ENCODE results near the gene RYR1. TPM values are rescaled to one million over a fixed set of nuclear protein-coding genes. Genes with fewer than 3 reads are reported as not detected.

The RYR1 gene
- total RNA-seq, 1 experiment from 2014 or later = not detected

DNA sequence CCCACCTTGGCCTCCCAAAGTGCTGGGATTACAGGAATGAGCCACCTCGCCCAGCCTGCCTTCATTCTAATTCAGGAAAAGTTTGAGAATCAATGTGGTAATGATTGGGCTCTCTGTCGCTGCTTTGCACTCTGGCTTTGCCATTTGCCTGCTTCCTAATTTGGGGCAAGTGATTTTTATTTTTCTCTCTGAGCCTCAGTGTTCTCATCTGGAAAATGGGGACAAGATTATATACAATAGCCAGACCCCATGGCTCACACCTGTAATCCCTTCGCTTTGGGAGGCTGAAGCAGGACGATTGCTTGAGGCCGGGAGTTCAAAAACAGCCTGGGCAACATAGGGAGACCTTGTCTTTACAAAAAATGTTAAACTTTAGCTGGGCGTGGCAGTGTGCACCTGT is 3.8 kb downstream of the RYR1 start:
- ATAC-seq = no peak
- CTCF ChIA-PET = no interaction called here
- POLR2A ChIA-PET (ENCODE audit: unreplicated experiment) = no interaction called here

DNA sequence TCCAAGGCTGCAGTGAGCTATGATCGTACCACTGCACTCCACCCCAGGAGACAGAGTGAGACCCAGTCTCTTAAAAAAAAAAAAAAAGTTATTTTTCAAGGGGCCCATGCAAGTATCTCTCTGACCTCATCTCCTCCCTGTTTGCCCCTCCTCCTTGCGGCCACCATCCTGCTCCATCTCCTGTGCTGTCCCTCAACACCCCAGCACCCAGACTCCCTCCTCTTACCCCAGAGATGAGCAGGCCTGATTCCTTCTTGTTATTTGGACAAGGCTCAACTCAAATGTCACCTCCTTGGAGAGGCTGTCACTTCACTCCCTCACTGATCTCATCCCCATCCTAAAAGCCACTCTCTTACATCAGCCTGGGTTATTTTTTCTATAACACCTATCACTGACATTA is 4.4 kb downstream of the RYR1 start:
- DNase-seq (no peak), ATAC-seq (no peak)
- Histone ChIP-seq H3F3A (ENCODE audit: low read length, unreplicated experiment) (no peaks in the 10 kb centered on the region), H3K27me3 (ENCODE audit: low read length) (no peaks in the 10 kb centered on the region), H3K27ac (ENCODE audit: low read length) (no peak overlapping the region), H3K9me2 (replicated peaks; ENCODE audit: low read length) (no peaks in the 10 kb centered on the region), H2AFZ (ENCODE audit: low read length) (no peak overlapping the region), H3K36me3 (ENCODE audit: low read depth, low read length) (no peaks in the 10 kb centered on the region), H3K79me2 (ENCODE audit: low read length) (no peaks in the 10 kb centered on the region), H3K4me1 (ENCODE audit: insufficient read depth, low read length) (no peaks in the 10 kb centered on the region), H3K9ac (ENCODE audit: low read length) (no peak overlapping the region), H3K4me2 (ENCODE audit: low read length) (no peak overlapping the region), H4K20me1 (ENCODE audit: low read length) (no peaks in the 10 kb centered on the region), H3K9me3 (ENCODE audit: low read length) (no peaks in the 10 kb centered on the region), H3K4me3 (ENCODE audit: low read length) (no peak overlapping the region)
- intact Hi-C loops (cut with micrococcal nuclease) = no loop called here
- TF ChIP-seq EZH2 (IDR thresholded peaks at IDR 0.05; ENCODE audit: low read length, unreplicated experiment) = no peak
- no TSS peak for BruUV-seq (replicated peaks)
- ChIA-PET POLR2A (ENCODE audit: unreplicated experiment) (no interaction called here), CTCF (no interaction called here)

More for the DNA sequence above, 3.8 kb downstream of the RYR1 start:
- H3K9ac ChIP-seq (ENCODE audit: low read length) = no peak overlapping the region
- H3K9me3 ChIP-seq (ENCODE audit: low read length) = no peaks in the 10 kb centered on the region
- intact Hi-C loops (cut with micrococcal nuclease) = no loop called here
- H3K79me2 ChIP-seq (ENCODE audit: low read length) = no peaks in the 10 kb centered on the region
- TF ChIP-seq, protein P1, sequence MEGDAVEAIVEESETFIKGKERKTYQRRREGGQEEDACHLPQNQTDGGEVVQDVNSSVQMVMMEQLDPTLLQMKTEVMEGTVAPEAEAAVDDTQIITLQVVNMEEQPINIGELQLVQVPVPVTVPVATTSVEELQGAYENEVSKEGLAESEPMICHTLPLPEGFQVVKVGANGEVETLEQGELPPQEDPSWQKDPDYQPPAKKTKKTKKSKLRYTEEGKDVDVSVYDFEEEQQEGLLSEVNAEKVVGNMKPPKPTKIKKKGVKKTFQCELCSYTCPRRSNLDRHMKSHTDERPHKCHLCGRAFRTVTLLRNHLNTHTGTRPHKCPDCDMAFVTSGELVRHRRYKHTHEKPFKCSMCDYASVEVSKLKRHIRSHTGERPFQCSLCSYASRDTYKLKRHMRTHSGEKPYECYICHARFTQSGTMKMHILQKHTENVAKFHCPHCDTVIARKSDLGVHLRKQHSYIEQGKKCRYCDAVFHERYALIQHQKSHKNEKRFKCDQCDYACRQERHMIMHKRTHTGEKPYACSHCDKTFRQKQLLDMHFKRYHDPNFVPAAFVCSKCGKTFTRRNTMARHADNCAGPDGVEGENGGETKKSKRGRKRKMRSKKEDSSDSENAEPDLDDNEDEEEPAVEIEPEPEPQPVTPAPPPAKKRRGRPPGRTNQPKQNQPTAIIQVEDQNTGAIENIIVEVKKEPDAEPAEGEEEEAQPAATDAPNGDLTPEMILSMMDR (conservative IDR thresholded peaks at IDR 0.05; ENCODE audit: low read depth, low read length) = no peak
- TF ChIP-seq EZH2phosphoT487 (IDR thresholded peaks at IDR 0.05; ENCODE audit: borderline replicate concordance, low read length) = no peak
- no peak for TF ChIP-seq EZH2 (IDR thresholded peaks at IDR 0.05; ENCODE audit: low read length, unreplicated experiment)
- no peak overlapping the region for H3K4me2 ChIP-seq (ENCODE audit: low read length)
- no peaks in the 10 kb centered on the region for H3F3A ChIP-seq (ENCODE audit: low read length, unreplicated experiment)
- no peak overlapping the region for H3K27ac ChIP-seq (ENCODE audit: low read length)
- H3K4me1 ChIP-seq (ENCODE audit: insufficient read depth, low read length) = no peaks in the 10 kb centered on the region
- no peaks in the 10 kb centered on the region for H3K36me3 ChIP-seq (ENCODE audit: low read depth, low read length)
- no peak overlapping the region for H3K4me3 ChIP-seq (ENCODE audit: low read length)
- no TSS peak for BruUV-seq (replicated peaks)
- no peaks in the 10 kb centered on the region for H3K9me2 ChIP-seq (replicated peaks; ENCODE audit: low read length)
- no peaks in the 10 kb centered on the region for H4K20me1 ChIP-seq (ENCODE audit: low read length)
- no peak for DNase-seq
- no peak overlapping the region for H2AFZ ChIP-seq (ENCODE audit: low read length)
- H3K27me3 ChIP-seq (ENCODE audit: low read length) = no peaks in the 10 kb centered on the region

DNA sequence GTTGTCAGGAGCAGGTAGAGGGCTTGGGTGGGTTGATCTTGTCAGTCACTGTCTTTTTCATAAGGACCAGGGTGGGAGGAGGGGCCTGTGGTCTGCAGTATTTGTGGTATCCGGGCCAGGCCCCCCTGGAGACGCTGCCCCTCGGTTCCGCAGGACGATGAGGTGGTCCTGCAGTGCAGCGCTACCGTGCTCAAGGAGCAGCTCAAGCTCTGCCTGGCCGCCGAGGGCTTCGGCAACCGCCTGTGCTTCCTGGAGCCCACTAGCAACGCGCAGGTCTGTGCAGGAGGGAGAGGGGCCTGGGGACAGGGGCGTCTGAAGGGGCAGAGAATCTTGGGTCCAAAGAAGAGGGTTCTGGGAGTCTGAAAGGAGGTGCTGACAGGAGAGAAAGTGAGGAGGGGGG is 7.1 kb downstream of the RYR1 start:
- Histone ChIP-seq H3K79me2 (ENCODE audit: low read length) (no peaks in the 10 kb centered on the region), H3K9ac (ENCODE audit: low read length) (no peak overlapping the region), H4K20me1 (ENCODE audit: low read length) (no peaks in the 10 kb centered on the region), H3K27me3 (ENCODE audit: low read length) (no peaks in the 10 kb centered on the region), H3K4me3 (ENCODE audit: low read length) (no peak overlapping the region), H3K9me3 (ENCODE audit: low read length) (no peaks in the 10 kb centered on the region), H2AFZ (ENCODE audit: low read length) (no peak overlapping the region), H3F3A (ENCODE audit: low read length, unreplicated experiment) (no peaks in the 10 kb centered on the region), H3K4me2 (ENCODE audit: low read length) (no peak overlapping the region), H3K27ac (ENCODE audit: low read length) (no peak overlapping the region), H3K9me2 (replicated peaks; ENCODE audit: low read length) (no peaks in the 10 kb centered on the region), H3K4me1 (ENCODE audit: insufficient read depth, low read length) (no peaks in the 10 kb centered on the region), H3K36me3 (ENCODE audit: low read depth, low read length) (no peaks in the 10 kb centered on the region)
- ChIA-PET CTCF (no interaction called here), POLR2A (ENCODE audit: unreplicated experiment) (no interaction called here)
- no peak for ATAC-seq
- DNase-seq = no peak
- TF ChIP-seq EZH2 (IDR thresholded peaks at IDR 0.05; ENCODE audit: low read length, unreplicated experiment) (no peak), EZH2phosphoT487 (IDR thresholded peaks at IDR 0.05; ENCODE audit: borderline replicate concordance, low read length) (no peak)
- TF ChIP-seq, protein P1 (conservative IDR thresholded peaks at IDR 0.05; ENCODE audit: low read depth, low read length) = no peak
- BruUV-seq (replicated peaks) = no TSS peak
- intact Hi-C loops (cut with micrococcal nuclease) = no loop called here

All from PC-3 (cell line).